HCT116 (cell line): ENCODE data around the gene TENT4A. TPM values are rescaled to one million over a fixed set of nuclear protein-coding genes. Genes with fewer than 3 reads are reported as not detected.

Source experiments
- ATAC-seq: fragments of 200-7000 bp; cut with Tn5 transposase; 2 replicates; pipeline ENCODE4 v1.9.1; 2020; ENCODE audit warnings: mild to moderate bottlenecking, moderate library complexity
- BruUV-seq: library from RNA; stranded (reverse); fragments of 400-500 nt; replicated peaks from 2 replicates; lab custom pipeline; 2021; lab: Mats Ljungman, UMichigan
- CTCF ChIA-PET: fragments of 300-600 bp; sonication (Branson Sonifier 250); formaldehyde crosslinking; loops from one replicate; lab custom pipeline; 2021; ENCODE audit warnings: antibody characterized with exemption; lab: Charles Lee
- POLR2A ChIA-PET: fragments of 300-600, 350-600 bp; sonication (Branson Sonifier 250); formaldehyde crosslinking; loops from one replicate; lab custom pipeline; 2021; ENCODE audit warnings: antibody characterized with exemption; lab: Charles Lee
- RAD21 ChIA-PET, 2 experiments: fragments of 300-600 bp; sonication (Branson Sonifier 250); formaldehyde crosslinking; loops; one replicate each; lab custom pipeline; 2023; ENCODE audit warnings: low total read pairs in 2 of 2; ENCODE audit not compliant: uncharacterized antibody in 2 of 2, unreplicated experiment in 2 of 2, low non-redundant PET in 1 of 2; lab: Charles Lee
- DNase-seq: peaks from one replicate; pipeline ENCODE4 v3.0.0-alpha.2; 2010; ENCODE audit warnings: low read depth, low spot score
- H2AFZ ChIP-seq: fragments of 200-600 bp; shearing (Covaris generic), sonication (generic); 2 replicates; pipeline ENCODE4 v1.6.1; 2017; ENCODE audit warnings: low read depth, mixed run types, mixed read lengths, antibody characterized with exemption, low read length; ENCODE audit not compliant: poor library complexity, severe bottlenecking
- H3K27ac ChIP-seq: 2 replicates; pipeline ENCODE4 v1.5.1; 2012; ENCODE audit warnings: low read depth, low read length
- H3K27me3 ChIP-seq: fragments of 200-600 bp; sonication (generic); 2 replicates; pipeline ENCODE4 v1.6.1; 2016; ENCODE audit warnings: mixed run types, low read length, mixed read lengths; ENCODE audit not compliant: insufficient read depth
- H3K36me3 ChIP-seq, 2 experiments: fragments of 200-500 bp in 1 of 2; fragments of 200-600 bp in 1 of 2; sonication (Bioruptor generic) in 1 of 2; sonication (generic) in 1 of 2; 2 replicates each; pipeline versions ENCODE4 v1.5.1 to v1.6.1; 2014 to 2016; ENCODE audit warnings: low read length in 2 of 2, inconsistent platforms in 1 of 2, mixed read lengths in 1 of 2, mixed run types in 1 of 2; ENCODE audit not compliant: insufficient read depth in 2 of 2, control insufficient read depth in 1 of 2
- H3K4me1 ChIP-seq, 2 experiments: fragments of 200-600 bp in 1 of 2; sonication (generic) in 1 of 2; 2 replicates each; pipeline versions ENCODE4 v1.5.1 to v1.6.1; 2012 to 2017; ENCODE audit warnings: low read length in 2 of 2, inconsistent platforms in 1 of 2, mild to moderate bottlenecking in 1 of 2, mixed read lengths in 1 of 2, mixed run types in 1 of 2, moderate library complexity in 1 of 2; ENCODE audit not compliant: insufficient read depth in 2 of 2, control insufficient read depth in 1 of 2
- H3K4me2 ChIP-seq: fragments of 200-600 bp; sonication (generic); 2 replicates; pipeline ENCODE4 v1.6.1; 2017; ENCODE audit warnings: mixed run types, low read length, mixed read lengths
- H3K4me3 ChIP-seq, 2 experiments: fragments of 200-600 bp in 1 of 2; sonication (generic) in 1 of 2; replicated peaks in 1 of 2; 2 replicates each; pipeline ENCODE4 v1.5.1; 2011 to 2016; ENCODE audit warnings: low read length in 2 of 2, control low read depth in 1 of 2, low read depth in 1 of 2, mild to moderate bottlenecking in 1 of 2, mixed read lengths in 1 of 2, mixed run types in 1 of 2
- H3K79me2 ChIP-seq: fragments of 200-600 bp; sonication (generic); 2 replicates; pipeline ENCODE4 v1.6.1; 2017; ENCODE audit warnings: mild to moderate bottlenecking, mixed run types, low read length, moderate library complexity, mixed read lengths; ENCODE audit not compliant: insufficient read depth
- H3K9ac ChIP-seq: fragments of 200-600 bp; sonication (generic); 2 replicates; pipeline ENCODE4 v1.6.1; 2016; ENCODE audit warnings: low read length, mixed read lengths
- H3K9me2 ChIP-seq: fragments of 200-600 bp; sonication (generic), shearing (Covaris generic); 2 replicates; pipeline ENCODE4 v1.6.1; 2017; ENCODE audit warnings: mixed run types, mild to moderate bottlenecking, moderate library complexity; ENCODE audit not compliant: insufficient read depth
- H3K9me3 ChIP-seq, 2 experiments: fragments of 200-500 bp in 1 of 2; fragments of 200-600 bp in 1 of 2; sonication (Bioruptor generic) in 1 of 2; sonication (generic) in 1 of 2; 2 replicates each; pipeline ENCODE4 v1.6.1; 2014 to 2017; ENCODE audit warnings: low read length in 2 of 2, mixed read lengths in 2 of 2, inconsistent platforms in 1 of 2, low read depth in 1 of 2, mild to moderate bottlenecking in 1 of 2, mixed run types in 1 of 2, moderate library complexity in 1 of 2; ENCODE audit not compliant: control insufficient read depth in 1 of 2, insufficient read depth in 1 of 2
- H4K20me1 ChIP-seq: fragments of 200-600 bp; sonication (generic), shearing (Covaris generic); 2 replicates; pipeline ENCODE4 v1.6.1; 2017; ENCODE audit warnings: mixed run types, mild to moderate bottlenecking, moderate library complexity; ENCODE audit not compliant: insufficient read depth
- CBX3 ChIP-seq: IDR thresholded peaks from 2 replicates; pipeline ENCODE4 v1.6.1; 2012; ENCODE audit warnings: low read depth
- CEBPB ChIP-seq: IDR thresholded peaks from 2 replicates; pipeline ENCODE4 v1.6.1; 2012; ENCODE audit warnings: low read depth
- EZH2 ChIP-seq: fragments of 200-600 bp; sonication (generic); IDR thresholded peaks from 2 replicates; pipeline ENCODE4 v1.6.1; 2017; ENCODE audit warnings: antibody characterized with exemption, mixed run types
- EZH2phosphoT487 ChIP-seq: fragments of 200-600 bp; IDR thresholded peaks from 2 replicates; pipeline ENCODE4 v1.6.1; 2018; ENCODE audit warnings: antibody characterized with exemption, borderline replicate concordance
- FOSL1 ChIP-seq: IDR thresholded peaks from 2 replicates; pipeline ENCODE4 v1.6.1; 2012; ENCODE audit warnings: low read depth
- JUND ChIP-seq: IDR thresholded peaks from 2 replicates; pipeline ENCODE4 v1.6.1; 2012
- POLR2A ChIP-seq: IDR thresholded peaks from 2 replicates; pipeline ENCODE4 v1.7.0; 2011; ENCODE audit warnings: borderline replicate concordance; ENCODE audit not compliant: insufficient read depth, insufficient read length; ENCODE audit errors: extremely low read depth
- POLR2AphosphoS5 ChIP-seq: IDR thresholded peaks from 2 replicates; pipeline ENCODE4 v1.6.1; 2011; ENCODE audit warnings: mild to moderate bottlenecking, low read depth, low read length, moderate library complexity
- SIN3A ChIP-seq: IDR thresholded peaks from 2 replicates; pipeline ENCODE4 v1.6.1; 2012; ENCODE audit warnings: low read depth
- SP1 ChIP-seq: IDR thresholded peaks from 2 replicates; pipeline ENCODE4 v1.6.1; 2012; ENCODE audit warnings: low read depth
- SRF ChIP-seq: IDR thresholded peaks from 2 replicates; pipeline ENCODE4 v1.6.1; 2012; ENCODE audit warnings: low read depth
- TCF7L2 ChIP-seq: IDR thresholded peaks from 2 replicates; pipeline ENCODE4 v1.7.0; 2011; ENCODE audit warnings: borderline replicate concordance, inconsistent platforms; ENCODE audit not compliant: insufficient read depth, insufficient read length; ENCODE audit errors: extremely low read depth
- YY1 ChIP-seq: IDR thresholded peaks from 2 replicates; pipeline ENCODE4 v1.6.1; 2011; ENCODE audit warnings: low read length, low read depth, moderate library complexity, mild to moderate bottlenecking; ENCODE audit not compliant: insufficient replicate concordance; ENCODE audit errors: extremely low read depth
- intact Hi-C: fragments of 100-400 bp; cut with micrococcal nuclease; formaldehyde crosslinking; loops from 2 replicates; pipeline ENCODE4 v1.10.0; 2022
- total RNA-seq: library from RNA; stranded (reverse); gene quantifications from one replicate; pipeline ENCODE4 v1.2.1, GENCODE V29; 2021; ENCODE audit not compliant: unreplicated experiment
- TF ChIP-seq, protein P1 (sequence below): IDR thresholded peaks from 2 replicates; pipeline ENCODE4 v1.6.1; 2012
- TF ChIP-seq, protein P2 (sequence below): IDR thresholded peaks from 2 replicates; pipeline ENCODE4 v1.6.1; 2012; ENCODE audit warnings: low read depth
- TF ChIP-seq, protein P3 (sequence below), 3 experiments: fragments of 200-600 bp in 1 of 3; sonication (generic) in 1 of 3; IDR thresholded peaks in 2 of 3; conservative IDR thresholded peaks in 1 of 3; 2 replicates each; pipeline ENCODE4 v1.5.1; 2012 to 2017; ENCODE audit warnings: low read depth in 2 of 3, low read length in 2 of 3, antibody characterized with exemption in 1 of 3, borderline replicate concordance in 1 of 3, control low read depth in 1 of 3, mild to moderate bottlenecking in 1 of 3, mixed read lengths in 1 of 3, mixed run types in 1 of 3, moderate library complexity in 1 of 3; ENCODE audit not compliant: insufficient read depth in 1 of 3
- TF ChIP-seq, protein P4 (sequence below): IDR thresholded peaks from 2 replicates; pipeline ENCODE4 v1.6.1; 2011; ENCODE audit warnings: mild to moderate bottlenecking, low read length, moderate library complexity; ENCODE audit not compliant: insufficient replicate concordance; ENCODE audit errors: extremely low read depth
- TF ChIP-seq, protein P5 (sequence below): IDR thresholded peaks from 2 replicates; pipeline ENCODE4 v1.6.1; 2012

The TENT4A gene
- total RNA-seq, 1 experiment from 2014 or later, result 39.8 TPM

DNA sequence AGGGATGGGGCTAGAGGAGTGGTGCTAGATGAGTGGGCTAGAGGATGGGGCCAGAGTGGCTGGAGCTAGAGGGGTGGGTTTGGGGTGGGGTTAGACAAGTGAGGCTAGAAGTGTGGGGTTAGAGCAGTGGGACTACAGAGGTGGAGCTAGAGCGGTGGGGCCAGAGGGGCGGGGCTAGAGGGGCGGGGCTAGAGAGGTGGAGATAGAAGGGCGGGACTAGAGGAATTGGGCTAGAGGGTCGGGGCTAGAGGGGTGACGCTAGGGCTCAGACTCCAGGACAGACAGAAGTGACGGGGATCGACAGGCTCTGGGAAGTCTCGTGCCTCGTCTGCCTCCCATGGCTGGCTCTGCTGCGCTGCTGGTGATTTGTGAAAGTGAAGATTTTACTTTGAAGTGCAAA, 31.0 kb upstream of the TENT4A start:
- BruUV-seq, result no TSS peak
- H3K36me3 ChIP-seq, result no peaks in the 10 kb centered on the region
- intact Hi-C loops, result no loop called here
- no peaks in the 10 kb centered on the region for H3K9me2 ChIP-seq
- H3K4me3 ChIP-seq, result no peak overlapping the region
- H3K4me2 ChIP-seq, result no peak overlapping the region
- H3K79me2 ChIP-seq, result no peaks in the 10 kb centered on the region
- ATAC-seq, result peak; percentile 73
- ChIA-PET CTCF (no interaction called here), RAD21 (no interaction called here), POLR2A (no interaction called here)
- H2AFZ ChIP-seq, result no peak overlapping the region
- H3K27me3 ChIP-seq, result peaks cover 19% of the 10 kb centered on the region; the same call in 1 of the 2 replicates
- no peaks in the 10 kb centered on the region for H3K4me1 ChIP-seq
- H3K9me3 ChIP-seq, result no peaks in the 10 kb centered on the region
- TF ChIP-seq JUND, result no peak
- TF ChIP-seq, protein P1, sequence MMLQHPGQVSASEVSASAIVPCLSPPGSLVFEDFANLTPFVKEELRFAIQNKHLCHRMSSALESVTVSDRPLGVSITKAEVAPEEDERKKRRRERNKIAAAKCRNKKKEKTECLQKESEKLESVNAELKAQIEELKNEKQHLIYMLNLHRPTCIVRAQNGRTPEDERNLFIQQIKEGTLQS, result no peak
- no peak for TF ChIP-seq TCF7L2
- TF ChIP-seq, protein P2, sequence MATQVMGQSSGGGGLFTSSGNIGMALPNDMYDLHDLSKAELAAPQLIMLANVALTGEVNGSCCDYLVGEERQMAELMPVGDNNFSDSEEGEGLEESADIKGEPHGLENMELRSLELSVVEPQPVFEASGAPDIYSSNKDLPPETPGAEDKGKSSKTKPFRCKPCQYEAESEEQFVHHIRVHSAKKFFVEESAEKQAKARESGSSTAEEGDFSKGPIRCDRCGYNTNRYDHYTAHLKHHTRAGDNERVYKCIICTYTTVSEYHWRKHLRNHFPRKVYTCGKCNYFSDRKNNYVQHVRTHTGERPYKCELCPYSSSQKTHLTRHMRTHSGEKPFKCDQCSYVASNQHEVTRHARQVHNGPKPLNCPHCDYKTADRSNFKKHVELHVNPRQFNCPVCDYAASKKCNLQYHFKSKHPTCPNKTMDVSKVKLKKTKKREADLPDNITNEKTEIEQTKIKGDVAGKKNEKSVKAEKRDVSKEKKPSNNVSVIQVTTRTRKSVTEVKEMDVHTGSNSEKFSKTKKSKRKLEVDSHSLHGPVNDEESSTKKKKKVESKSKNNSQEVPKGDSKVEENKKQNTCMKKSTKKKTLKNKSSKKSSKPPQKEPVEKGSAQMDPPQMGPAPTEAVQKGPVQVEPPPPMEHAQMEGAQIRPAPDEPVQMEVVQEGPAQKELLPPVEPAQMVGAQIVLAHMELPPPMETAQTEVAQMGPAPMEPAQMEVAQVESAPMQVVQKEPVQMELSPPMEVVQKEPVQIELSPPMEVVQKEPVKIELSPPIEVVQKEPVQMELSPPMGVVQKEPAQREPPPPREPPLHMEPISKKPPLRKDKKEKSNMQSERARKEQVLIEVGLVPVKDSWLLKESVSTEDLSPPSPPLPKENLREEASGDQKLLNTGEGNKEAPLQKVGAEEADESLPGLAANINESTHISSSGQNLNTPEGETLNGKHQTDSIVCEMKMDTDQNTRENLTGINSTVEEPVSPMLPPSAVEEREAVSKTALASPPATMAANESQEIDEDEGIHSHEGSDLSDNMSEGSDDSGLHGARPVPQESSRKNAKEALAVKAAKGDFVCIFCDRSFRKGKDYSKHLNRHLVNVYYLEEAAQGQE, result no peak
- TF ChIP-seq SP1, result no peak
- no peak for TF ChIP-seq FOSL1
- no peak for TF ChIP-seq CEBPB
- no peak for TF ChIP-seq POLR2A
- TF ChIP-seq SIN3A, result no peak
- no peak for TF ChIP-seq CBX3
- no peak for TF ChIP-seq SRF
- TF ChIP-seq YY1, result no peak
- TF ChIP-seq, protein P3, sequence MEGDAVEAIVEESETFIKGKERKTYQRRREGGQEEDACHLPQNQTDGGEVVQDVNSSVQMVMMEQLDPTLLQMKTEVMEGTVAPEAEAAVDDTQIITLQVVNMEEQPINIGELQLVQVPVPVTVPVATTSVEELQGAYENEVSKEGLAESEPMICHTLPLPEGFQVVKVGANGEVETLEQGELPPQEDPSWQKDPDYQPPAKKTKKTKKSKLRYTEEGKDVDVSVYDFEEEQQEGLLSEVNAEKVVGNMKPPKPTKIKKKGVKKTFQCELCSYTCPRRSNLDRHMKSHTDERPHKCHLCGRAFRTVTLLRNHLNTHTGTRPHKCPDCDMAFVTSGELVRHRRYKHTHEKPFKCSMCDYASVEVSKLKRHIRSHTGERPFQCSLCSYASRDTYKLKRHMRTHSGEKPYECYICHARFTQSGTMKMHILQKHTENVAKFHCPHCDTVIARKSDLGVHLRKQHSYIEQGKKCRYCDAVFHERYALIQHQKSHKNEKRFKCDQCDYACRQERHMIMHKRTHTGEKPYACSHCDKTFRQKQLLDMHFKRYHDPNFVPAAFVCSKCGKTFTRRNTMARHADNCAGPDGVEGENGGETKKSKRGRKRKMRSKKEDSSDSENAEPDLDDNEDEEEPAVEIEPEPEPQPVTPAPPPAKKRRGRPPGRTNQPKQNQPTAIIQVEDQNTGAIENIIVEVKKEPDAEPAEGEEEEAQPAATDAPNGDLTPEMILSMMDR (IDR thresholded peaks at IDR 0.05 in 2 of 3, conservative IDR thresholded peaks at IDR 0.05 in 1 of 3; ENCODE audit: borderline replicate concordance in 1 of 3, insufficient read depth in 1 of 3, low read depth in 2 of 3, low read length in 2 of 3), result no peak
- TF ChIP-seq, protein P4, sequence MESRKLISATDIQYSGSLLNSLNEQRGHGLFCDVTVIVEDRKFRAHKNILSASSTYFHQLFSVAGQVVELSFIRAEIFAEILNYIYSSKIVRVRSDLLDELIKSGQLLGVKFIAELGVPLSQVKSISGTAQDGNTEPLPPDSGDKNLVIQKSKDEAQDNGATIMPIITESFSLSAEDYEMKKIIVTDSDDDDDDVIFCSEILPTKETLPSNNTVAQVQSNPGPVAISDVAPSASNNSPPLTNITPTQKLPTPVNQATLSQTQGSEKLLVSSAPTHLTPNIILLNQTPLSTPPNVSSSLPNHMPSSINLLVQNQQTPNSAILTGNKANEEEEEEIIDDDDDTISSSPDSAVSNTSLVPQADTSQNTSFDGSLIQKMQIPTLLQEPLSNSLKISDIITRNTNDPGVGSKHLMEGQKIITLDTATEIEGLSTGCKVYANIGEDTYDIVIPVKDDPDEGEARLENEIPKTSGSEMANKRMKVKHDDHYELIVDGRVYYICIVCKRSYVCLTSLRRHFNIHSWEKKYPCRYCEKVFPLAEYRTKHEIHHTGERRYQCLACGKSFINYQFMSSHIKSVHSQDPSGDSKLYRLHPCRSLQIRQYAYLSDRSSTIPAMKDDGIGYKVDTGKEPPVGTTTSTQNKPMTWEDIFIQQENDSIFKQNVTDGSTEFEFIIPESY, result no peak
- TF ChIP-seq EZH2, result no peak
- TF ChIP-seq, protein P5, sequence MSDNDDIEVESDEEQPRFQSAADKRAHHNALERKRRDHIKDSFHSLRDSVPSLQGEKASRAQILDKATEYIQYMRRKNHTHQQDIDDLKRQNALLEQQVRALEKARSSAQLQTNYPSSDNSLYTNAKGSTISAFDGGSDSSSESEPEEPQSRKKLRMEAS, result no peak
- TF ChIP-seq EZH2phosphoT487, result no peak
- no peak for TF ChIP-seq POLR2AphosphoS5
- H3K9ac ChIP-seq, result no peak overlapping the region
- no peak for DNase-seq
- no peak overlapping the region for H3K27ac ChIP-seq
- no peaks in the 10 kb centered on the region for H4K20me1 ChIP-seq
